DMS153 (cell line): ENCODE measurements around the gene UBL4A.
"Not testable (repeated sequence)": the region's sequence is repeated elsewhere in the genome, so short reads cannot be mapped to it uniquely, and the experiment has no call there.

ENCODE experiments used
- DNase-seq: peaks from one replicate; lab custom pipeline; 2025; lab: John Stamatoyannopoulos, UW

UBL4A gene

GRCh38 chrX:154507673-154508383, 21.4 kb upstream of the UBL4A start:
- no peak for DNase-seq

- DNase-seq = no peak
Measured at GRCh38 chrX:154506483-154507332, 20.3 kb upstream of the UBL4A start.

GRCh38 chrX:154505734-154506133, 19.3 kb upstream of the UBL4A start:
- DNase-seq = no peak

- DNase-seq = no peak
Measured at GRCh38 chrX:154502989-154503388, 16.6 kb upstream of the UBL4A start.

- DNase-seq = no peak
Measured at GRCh38 chrX:154502098-154502497, 15.7 kb upstream of the UBL4A start.

GRCh38 chrX:154501423-154501822, 15.0 kb upstream of the UBL4A start:
- not testable (repeated sequence) for DNase-seq

GRCh38 chrX:154496591-154497137, 10.2 kb upstream of the UBL4A start:
- not testable (repeated sequence) for DNase-seq

- no peak for DNase-seq
Measured at GRCh38 chrX:154495472-154495922, 9.1 kb upstream of the UBL4A start.

GRCh38 chrX:154494715-154495114, 8.3 kb upstream of the UBL4A start:
- no peak for DNase-seq

- DNase-seq = peak; percentile 94
Measured at GRCh38 chrX:154490414-154491083, 4.1 kb upstream of the UBL4A start, which contains the start of gene SLC10A3. TSS of gene SLC10A3 (minus strand) at chrX:154490629. CDS start at chrX:154488940, 1,689 bp downstream.

GRCh38 chrX:154490021-154490413, 3.6 kb upstream of the UBL4A start:
- DNase-seq = no peak

- DNase-seq = no peak
Measured at GRCh38 chrX:154489182-154489581, 2.8 kb upstream of the UBL4A start.

GRCh38 chrX:154488336-154489075, 2.1 kb upstream of the UBL4A start:
- DNase-seq = no peak

GRCh38 chrX:154487518-154488290, 1.3 kb upstream of the UBL4A start:
- no peak for DNase-seq

- no peak for DNase-seq
Measured at GRCh38 chrX:154486052-154486395, 391 bp downstream of the UBL4A start.

- peak; percentile 10 for DNase-seq
Measured at GRCh38 chrX:154485150-154486051, 1.0 kb downstream of the UBL4A start.

GRCh38 chrX:154484255-154485149, 1.9 kb downstream of the UBL4A start:
- no peak for DNase-seq

- DNase-seq = no peak
Measured at GRCh38 chrX:154483325-154483724, 3.1 kb downstream of the UBL4A start.

GRCh38 chrX:154482786-154483185, 3.6 kb downstream of the UBL4A start:
- DNase-seq = no peak
